Activated CD4-positive, alpha-beta T cell treated with anti-CD3 and anti-CD28 coated beads for 24 hours (primary cell): ENCODE data around the gene FBXO42.

Experiments used
- DNase-seq, 2 donors: peaks; one replicate each; pipeline ENCODE4 v3.0.0-alpha.2; 2020; ENCODE audit warnings: low read depth in 2 of 2

FBXO42 gene

DNA sequence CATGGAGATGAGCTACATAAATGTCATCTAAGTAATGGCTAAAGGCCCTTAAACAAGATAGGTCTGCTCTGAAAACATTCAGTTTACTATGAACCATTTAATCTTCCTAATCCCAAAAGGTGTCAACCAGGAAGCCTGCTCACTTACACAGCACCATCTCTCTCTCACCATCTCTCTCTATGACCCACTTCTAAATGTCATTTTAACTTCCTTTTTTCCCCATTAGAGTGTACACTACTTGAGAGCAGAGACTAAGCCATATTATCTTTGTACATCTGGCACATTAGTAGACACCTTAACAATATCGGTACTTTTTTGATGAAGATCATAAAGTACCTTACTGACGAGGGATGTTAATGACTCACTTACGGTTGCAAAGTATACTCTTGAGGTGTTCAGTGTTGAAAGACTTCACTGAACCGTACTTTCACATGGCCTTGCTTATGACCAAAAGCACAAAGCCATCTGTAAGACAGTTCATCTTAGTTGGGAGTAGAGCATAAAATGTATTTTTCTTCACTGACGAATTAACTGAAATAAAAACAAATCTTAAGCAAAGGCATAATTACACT, 25.4 kb downstream of the FBXO42 start:
- no peak for DNase-seq

GRCh38 chr1:16324456-16324890, 27.8 kb downstream of the FBXO42 start:
- no peak for DNase-seq

DNA sequence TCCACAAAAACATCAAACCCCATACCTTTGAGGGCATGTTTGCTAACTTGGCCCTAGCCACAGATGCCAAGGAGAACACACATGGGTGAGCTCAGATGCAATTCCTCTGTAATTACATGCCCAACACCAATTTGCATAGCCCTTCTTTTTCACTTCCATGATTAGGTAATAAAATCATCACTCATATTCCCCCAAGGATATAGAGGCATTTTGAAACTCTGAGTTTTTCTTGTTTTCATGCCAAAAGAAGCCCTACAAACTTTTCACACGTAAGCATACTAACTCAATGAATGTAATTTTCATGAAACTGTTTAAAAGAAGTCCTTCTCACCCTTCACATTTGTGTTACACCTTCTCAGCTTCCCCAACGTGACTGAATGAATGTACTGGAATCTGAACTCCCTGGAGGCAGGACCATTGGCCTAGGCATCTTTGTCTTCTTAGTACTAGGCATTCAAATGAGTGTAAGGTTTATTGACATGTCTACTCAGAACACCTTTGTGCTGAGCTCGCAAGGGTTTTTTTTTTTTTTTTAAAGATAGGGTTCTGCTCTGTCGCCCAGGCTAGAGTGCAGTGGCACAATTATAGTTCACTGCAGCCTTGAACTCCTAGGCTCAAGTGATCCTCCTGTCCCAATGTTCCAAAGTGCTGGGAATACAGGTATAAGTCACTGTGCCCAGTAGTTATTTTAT, 31.0 kb downstream of the FBXO42 start:
- DNase-seq: no peak

DNA sequence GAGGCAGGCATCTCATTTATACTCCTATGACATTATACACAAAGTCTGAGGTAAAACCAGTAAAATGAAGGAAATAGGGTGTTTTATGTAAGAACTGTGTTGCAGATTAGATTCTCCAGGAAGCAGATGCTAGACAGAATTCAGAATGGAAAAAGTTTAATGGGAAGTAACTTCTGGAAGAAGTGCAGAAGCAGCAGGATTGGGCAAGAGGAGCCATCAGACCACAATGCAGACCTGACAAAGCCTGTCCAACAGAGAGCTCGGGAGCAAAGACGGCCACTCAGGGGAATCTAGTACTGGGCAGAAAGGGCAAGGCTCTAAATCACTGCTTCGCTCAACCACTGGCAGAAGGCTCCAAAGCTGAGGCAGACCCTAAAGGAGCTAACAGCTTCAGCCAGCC, 33.7 kb downstream of the FBXO42 start:
- DNase-seq: no peak

DNA sequence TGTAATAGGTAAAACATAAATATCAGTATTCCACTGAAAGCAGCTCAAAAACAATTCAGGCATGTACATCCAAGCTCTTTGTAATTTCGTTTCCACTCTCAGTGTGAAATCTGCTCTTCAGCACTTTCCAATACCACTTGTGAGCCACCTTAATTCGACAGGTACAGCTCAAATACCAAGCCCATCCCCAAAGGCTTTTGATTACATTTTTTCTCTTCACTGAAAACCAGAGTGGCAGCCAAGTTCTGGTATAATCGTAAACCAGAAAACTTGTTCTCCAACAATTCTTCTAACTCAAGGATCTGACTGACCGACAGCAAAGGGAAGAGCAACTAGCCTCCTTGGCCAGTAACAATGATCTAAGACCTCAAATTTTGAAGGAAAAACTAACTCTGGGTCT, 36.8 kb downstream of the FBXO42 start:
- no peak for DNase-seq

- no peak for DNase-seq
These were observed 45.1 kb downstream of the FBXO42 start for GRCh38 chr1:16307222-16307621.

DNA sequence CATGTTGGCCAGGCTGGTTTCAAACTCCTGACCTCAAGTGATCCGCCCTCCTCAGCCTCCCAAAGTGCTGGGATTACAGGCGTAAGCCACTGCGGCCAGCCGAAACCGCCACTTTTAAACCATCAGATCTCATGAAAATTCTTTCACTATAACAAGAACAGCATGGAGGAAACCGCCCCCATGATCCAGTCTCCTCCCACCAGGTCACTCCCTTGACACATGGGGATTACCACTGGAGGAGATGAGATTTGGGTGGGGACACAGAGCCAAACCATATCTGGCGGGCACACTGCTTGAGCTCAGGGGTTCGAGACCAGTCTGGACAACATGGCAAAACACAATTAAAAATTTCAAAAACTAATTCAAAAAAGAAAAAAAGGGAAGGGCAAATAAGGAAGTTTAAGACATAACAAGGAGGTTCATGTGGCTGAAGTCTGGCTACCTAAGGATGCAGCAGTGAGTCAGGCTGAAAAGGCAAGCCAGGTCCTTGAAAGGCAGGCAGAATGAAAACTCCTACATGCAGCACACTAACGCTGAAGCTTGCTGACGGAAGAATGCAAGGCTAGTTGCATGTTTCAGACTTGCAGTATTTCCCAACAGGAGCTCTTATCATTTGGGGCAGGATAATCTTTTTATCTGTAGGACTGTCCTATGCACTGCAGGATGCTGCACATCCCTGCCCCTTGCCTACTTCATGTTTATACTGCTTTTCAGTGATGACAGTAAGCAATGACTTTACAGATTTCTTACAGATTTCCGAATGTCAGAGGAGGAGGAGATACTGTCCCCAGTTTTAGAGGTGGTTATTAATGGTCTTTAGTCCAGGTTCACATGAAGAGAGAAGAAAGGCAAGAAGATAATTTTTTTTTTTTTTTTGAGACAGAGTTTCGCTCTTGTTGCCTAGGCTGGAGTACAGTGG, 49.3 kb downstream of the FBXO42 start:
- DNase-seq: no peak

DNA sequence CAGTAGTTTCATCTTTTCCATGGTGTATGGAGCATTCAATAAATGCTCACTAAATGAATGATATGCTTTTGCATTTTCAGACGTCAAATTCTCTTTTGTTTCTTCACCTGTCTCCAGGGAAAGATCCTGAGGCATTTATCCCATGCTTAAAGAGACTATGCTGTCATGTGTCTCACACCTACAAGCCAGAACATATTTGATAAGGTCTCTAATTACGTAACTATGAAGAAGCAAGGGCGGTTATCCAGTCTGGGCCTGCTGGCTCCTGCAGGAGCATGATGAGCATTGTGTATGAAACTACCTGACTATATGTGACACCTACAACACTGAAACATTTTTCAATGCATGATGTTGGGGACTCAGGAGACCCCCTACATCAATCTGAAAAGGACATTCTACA, 51.8 kb downstream of the FBXO42 start:
- DNase-seq: no peak

DNA sequence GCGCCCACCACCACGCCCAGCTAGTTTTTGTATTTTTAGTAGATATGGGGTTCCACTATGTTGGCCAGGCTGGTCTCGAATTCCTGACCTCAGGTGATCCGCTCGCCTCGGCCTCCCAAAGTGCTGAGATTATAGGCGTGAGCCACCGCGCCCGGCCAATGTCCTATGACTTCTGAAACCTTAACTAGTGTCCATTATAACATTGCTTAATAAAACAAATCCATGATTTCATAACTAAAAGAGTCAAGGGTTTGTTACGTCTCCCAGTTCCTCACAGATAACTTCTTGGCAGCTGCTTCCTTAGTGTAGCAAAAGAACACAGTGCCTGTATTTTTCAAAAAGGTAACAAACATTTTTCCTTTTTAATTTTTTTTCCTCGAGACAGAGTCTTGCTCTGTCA, 53.6 kb downstream of the FBXO42 start:
- no peak for DNase-seq

DNA sequence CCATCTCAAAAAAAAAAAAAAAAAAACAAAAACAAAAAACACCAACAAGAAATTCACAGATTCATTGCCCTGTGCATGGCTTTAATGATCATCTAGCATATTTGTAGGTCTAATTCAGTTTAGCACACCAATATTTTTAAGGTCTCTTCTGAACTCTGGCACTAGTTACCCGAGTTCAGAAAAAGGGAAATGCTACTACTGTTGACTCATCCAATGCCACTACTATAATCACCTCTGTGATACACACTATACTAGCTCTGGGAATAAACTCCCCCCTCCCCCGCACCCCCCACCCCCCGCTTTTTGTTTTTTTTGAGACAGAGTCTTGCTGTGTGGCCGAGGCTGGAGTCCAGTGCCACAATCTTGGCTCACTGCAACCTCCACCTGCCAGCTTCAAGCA, 55.6 kb downstream of the FBXO42 start:
- no peak for DNase-seq

DNA sequence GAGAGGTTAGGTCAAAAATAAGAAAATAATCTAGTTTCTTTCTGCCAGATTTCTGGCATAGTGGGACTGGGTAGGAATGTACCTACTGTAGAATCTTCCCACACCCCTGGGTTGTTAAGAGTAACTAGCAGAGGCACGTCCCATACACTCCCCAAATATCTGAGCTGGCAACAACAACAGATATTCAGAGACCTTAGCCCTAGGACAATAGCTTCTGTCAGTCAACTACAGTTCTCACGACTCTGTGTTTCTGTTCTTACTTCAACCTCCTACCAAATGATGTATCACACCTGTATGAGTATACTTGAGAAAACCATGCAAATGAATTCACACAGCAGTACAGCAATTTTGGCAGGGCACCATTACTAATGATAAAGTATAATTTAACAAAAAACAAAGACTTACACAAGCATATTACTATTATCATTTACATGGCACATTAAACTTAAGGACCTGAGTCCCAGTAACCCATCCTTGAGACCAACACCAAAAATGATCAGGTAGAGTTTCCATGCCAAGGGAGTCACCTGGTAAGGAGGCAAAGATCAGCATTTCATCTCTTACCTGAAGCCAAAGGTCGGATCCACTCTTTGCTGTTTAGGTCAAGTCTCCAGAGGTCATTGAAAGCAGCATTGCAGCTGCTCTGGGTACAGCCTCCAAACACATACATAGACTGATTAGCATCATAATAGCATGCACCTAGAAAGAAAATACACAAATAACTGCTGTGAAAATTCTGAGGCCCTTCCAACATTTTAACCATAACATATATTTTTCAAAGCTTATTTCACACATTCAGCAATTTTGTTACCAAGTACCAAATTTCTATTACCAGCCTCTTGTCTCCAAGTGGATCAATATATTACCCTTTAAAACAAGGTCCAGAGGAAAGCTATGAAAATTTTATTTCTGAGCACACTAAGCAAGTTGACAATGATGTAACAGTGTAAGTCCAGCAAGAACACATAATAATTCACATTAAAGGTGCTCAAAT, 57.8 kb downstream of the FBXO42 start:
- DNase-seq: no peak

DNA sequence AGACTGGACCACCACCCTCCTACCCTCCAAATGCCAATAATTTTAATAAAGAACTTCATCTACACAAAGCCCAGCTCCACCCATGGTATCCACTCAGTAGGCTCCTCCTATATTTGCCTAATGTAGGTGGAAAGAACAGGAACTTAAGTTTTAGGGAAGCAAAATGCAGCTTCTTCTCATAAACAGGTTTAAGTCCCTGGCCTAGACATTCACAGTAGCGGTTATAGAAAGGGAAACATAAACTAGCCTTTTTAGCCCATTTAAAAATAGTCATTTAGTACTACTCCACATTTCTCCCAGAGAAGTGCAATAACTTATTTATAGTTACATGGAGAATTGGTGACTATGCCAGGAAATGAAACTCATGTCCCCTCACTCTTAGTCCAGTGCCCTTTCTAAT, 58.7 kb downstream of the FBXO42 start:
- no peak for DNase-seq

- DNase-seq: no peak
These were observed 59.5 kb downstream of the FBXO42 start for GRCh38 chr1:16292739-16293138.

- DNase-seq: no peak
These were observed 62.3 kb downstream of the FBXO42 start for GRCh38 chr1:16289959-16290358.

GRCh38 chr1:16286122-16286521, 66.2 kb downstream of the FBXO42 start:
- DNase-seq: no peak

- DNase-seq: no peak
These were observed 70.5 kb downstream of the FBXO42 start for GRCh38 chr1:16281765-16282164.

DNA sequence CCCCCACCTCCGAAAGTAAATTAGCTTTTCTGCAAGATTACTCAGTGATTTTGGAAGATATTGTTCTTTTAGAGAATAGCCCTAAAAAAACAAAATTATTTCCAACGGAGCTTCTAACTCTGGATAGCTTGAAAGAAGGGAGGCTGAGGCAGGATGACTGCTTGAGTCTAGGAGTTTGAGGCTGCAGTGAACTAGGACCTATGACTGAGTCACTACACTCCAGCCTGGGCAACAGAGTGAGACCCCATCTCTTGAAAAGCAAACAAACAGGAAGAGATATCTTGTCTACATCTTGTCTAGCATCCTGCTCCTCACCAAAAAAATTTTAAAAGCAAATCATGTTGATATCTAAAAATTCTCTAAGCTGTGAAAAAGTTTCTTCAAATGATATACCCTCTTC, 73.1 kb downstream of the FBXO42 start:
- DNase-seq: no peak

DNA sequence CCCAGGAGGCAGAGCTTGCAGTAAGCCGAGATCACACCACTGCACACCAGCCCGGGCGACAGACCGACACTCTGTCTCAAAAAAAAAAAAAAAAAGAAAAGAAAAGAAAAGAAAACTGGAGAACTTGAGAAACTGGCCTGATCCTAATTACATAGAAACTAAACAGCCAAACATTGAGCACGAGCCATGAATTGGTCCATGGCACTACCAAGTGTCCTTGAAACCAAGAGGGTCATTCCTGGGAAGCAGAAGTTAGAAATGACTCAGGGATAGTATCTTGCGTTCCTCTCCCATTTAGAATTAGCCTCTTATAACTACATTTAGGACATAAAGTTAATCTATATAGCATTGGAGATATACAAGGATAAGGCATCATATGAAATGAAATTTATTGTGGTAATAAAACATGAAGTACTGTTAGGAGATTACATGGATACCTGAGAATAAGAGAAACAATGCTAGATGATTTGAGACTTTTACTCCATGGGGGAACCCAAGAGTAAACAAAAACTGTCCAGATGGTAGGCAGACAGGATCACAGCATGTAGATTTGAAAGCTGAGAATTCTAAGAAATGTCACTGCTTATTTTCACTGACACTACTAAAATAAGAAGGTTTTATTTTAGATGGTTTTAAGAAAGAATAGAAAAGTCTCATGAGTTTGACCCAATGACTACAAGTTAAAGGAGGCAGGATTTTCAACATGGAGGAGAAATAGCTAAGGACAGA, 75.8 kb downstream of the FBXO42 start:
- DNase-seq: no peak

DNA sequence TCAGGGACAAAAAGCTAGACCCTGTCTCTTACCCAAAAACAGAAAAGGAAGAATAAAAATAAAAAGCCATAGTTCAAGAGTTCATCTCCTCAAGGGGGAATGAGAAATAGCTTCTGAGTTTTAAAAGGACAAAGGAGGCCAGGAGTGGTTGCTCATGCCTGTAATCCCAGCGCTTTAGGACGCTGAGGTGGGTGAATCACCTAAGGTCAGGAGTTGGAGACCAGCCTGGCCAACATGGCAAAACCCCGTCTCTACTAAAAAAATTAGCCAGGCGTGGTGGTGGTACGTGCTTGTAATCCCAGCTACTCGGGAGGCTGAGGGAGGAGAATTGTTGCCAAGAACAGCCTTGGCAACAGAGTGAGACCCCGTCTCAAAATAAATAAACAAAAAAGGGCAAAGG, 76.7 kb downstream of the FBXO42 start:
- no peak for DNase-seq

DNA sequence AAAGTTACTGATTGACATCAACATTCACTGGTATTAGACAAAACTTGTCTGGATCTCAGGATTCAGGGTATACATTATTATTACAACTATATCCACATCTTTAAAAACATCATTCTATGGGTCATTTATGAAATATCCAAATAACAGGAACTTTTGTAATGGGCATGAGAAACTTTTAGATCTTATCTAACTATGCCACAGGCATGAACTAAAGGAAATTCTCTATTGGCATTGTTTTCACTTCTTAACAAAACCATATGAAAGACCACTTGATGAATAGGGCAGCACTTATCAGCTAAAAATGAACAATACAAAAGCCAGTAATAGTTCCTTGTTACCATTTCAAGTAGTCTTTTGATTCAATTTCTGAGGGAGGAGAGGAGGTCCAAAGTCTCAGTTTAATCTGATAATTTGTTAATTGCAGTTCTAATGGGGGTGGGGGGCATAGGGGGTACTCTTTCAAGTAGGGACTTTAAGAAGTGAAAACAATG, 84.5 kb downstream of the FBXO42 start:
- DNase-seq: no peak
